Measurements from ENCODE around the gene CGN. TPM values are rescaled to one million over a fixed set of nuclear protein-coding genes. Genes with fewer than 3 reads are reported as not detected.

The CGN gene
- total RNA-seq, result 0.21 TPM in 1 of 2 replicates, not detected in the other
- polyA plus RNA-seq (2012), result 0.48 TPM

GRCh38 chr1:151510957-151511635 lies at the start of gene CGN:
Gene CGN, plus strand, starts transcription at chr1:151511387. Its CDS starts 7,133 bp downstream, at chr1:151518520.
- peak; percentile 76 for DNase-seq (ENCODE audit: low read depth)

DNA sequence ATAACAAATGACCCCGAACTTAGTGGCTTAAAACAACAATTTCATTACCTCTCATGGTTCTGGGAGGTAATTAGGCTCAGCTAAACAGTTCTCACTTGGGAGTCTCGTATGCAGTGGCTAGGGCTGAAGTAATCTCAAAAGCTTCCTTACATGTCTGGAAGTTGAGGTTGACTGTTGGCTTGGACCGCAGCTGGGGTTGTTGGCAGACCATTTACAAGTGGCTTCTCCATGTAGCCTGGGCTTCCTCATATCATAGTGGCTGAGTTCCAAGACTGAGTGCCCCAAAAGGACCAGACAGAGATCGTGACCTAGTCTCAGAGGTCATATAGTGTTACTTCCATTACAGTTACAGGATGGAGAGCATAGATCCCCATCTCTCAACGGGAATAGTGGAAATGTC lies 49.5 kb upstream of the CGN start:
- no peak for DNase-seq (ENCODE audit: low read depth)

- no peak for DNase-seq (ENCODE audit: low read depth)
Observed at GRCh38 chr1:151465026-151465425, 46.2 kb upstream of the CGN start.

- peak; percentile 26 for DNase-seq (ENCODE audit: low read depth)
Observed at GRCh38 chr1:151472856-151473731, 38.1 kb upstream of the CGN start.

- no peak for DNase-seq (ENCODE audit: low read depth)
Observed at GRCh38 chr1:151474745-151475144, 36.4 kb upstream of the CGN start.

DNA sequence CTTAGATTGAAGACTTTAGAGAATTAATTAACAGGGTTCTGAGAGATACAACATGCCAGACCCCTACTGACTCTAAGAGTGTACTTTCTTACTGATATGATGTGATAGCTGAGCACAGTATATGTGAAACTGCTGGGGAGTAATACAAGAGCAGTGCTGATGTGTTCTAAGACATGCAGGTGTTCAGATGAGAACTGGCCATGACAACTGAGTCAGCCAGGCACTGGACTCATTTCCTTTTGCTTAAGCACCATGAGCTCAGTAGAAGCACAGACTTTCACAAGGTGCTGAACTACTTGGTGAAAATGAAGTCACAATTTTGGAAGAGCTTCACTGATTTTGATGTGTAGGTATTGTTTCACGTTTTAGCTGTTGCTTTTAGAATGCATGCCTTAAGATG lies 36.0 kb upstream of the CGN start:
- no peak for DNase-seq (ENCODE audit: low read depth)

DNA sequence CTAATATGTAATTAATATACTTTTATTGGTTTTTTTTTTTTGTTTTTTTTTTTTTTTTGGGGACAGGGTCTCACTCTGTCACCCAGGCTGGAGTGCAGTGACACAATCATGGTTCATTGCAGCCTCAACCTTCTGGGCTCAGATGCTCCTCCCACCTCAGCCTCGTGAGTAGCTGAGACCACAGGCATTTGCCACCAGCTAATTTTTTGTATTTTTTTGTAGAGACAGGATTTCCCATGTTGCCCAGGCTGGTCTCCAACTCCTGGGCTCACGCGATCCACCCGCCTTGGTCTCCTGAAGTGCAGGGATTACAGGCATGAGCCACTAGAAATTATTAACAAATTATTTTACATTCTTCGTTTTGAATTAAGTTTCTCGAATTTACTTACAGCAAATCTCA lies 35.1 kb upstream of the CGN start:
- DNase-seq (ENCODE audit: low read depth), result no peak

DNA sequence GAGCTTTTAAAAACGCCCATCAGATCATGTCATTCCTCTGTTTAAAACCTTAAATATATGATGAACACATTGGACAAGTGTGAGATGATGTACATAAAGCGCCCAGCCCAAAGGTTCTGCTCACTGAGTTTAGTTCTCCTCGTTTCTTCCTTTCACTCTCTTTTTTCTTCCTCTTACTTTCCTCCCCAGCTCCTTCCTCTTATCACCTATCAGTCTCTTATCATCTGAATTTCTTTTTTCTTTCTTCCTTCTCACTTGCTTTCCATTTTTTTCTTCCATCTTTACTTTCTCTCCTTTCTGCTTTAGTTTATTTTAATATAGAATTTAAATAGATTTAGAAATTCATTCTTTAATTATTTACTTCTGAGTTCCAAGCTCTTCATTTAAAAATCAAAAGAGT lies 34.1 kb upstream of the CGN start:
- DNase-seq (ENCODE audit: low read depth), result no peak

DNA sequence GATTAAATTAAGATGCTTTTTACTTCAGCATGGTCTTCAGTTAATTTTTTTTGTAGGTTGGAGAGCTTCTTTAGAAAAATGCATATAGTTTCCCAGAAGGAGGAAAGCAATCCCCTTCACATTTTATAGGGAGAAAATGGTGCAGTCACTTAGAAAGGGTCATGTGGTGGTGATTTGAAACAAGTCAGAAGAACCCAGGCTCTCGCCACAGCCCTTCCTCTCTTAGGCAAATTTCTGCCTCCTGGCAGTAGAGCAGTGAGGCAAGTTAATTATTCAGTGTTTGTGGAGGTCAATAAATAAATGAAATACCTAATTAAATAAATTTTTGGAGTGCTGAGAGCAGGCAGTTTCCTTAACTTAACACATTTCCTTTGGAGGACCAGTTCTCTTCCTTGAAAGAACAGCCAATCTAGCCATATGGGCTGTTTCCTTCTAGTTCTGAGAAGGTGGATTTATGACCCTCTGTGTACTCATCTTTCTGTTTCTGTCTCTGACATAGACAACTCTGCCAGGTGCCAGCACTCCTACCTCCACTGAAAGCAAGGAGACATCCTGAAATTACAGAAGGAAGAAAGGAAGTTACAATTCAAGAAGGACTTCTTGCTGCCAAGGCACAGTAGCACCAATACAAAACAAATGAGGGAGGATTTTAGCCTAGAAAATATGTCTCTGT lies 32.9 kb upstream of the CGN start:
- no peak for DNase-seq (ENCODE audit: low read depth)

- peak; percentile 12 for DNase-seq (ENCODE audit: low read depth)
Observed at GRCh38 chr1:151478923-151479322, 32.3 kb upstream of the CGN start.

DNA sequence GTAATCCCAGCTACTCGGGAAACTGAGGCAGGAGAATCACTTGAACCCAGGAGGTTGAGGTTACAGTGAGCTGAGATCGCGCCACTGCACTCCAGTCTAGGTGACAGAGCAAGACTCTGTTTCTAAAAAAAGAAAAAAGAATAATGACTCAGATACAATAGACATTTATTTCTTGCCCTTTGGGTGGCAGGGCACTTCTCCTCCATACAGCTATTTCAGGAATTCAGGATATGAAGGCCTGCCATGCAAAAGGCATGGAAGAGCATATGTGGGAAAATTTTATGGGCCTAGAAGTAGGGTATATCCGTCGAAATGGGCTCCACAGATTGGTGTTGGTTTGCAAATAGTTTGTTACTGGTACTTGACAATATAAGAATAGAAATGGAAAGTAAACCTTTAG lies 31.7 kb upstream of the CGN start:
- DNase-seq (ENCODE audit: low read depth), result peak; percentile 12

- DNase-seq (ENCODE audit: low read depth), result no peak
Observed at GRCh38 chr1:151482017-151482416, 29.2 kb upstream of the CGN start.

GRCh38 chr1:151485685-151486255 lies 25.4 kb upstream of the CGN start:
- no peak for DNase-seq (ENCODE audit: low read depth)

DNA sequence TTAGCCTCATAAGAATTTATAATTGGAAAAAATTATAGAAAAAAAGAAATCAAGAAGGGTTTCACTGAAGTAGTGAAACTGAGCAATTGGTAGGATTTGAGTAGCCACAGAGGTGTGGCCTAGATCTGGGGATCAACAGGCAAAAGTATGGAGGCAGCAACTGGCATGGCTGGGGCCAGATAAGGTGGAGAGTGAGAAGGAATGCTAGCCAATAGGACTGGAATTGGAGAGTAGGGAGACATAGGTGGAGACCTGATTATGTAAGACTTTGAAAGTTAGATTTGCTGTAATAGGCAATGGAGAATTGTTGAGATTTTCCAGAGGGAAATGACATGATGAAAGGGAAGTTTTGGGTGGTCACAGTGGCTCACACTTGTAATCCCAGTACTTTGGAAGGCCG lies 24.6 kb upstream of the CGN start:
- DNase-seq (ENCODE audit: low read depth), result no peak

DNA sequence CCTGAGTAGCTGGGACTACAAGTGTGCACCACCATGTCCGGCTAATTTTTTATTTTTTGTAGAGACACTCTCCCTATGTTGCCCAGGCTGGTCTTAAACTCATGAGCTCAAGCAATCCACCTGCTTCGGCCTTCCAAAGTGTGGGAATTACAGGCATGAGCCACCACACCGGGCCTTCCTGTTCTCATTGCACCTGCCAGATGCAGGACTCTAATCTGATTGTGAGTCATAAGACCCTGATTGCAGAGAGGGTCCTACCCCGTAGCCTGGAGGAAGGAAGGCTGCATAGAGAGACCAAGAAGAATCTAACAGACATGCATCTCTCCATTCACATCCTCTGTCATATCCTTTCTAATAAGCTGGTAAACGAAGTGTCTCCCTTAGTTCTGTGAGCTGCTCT lies 19.5 kb upstream of the CGN start:
- DNase-seq (ENCODE audit: low read depth), result no peak

DNA sequence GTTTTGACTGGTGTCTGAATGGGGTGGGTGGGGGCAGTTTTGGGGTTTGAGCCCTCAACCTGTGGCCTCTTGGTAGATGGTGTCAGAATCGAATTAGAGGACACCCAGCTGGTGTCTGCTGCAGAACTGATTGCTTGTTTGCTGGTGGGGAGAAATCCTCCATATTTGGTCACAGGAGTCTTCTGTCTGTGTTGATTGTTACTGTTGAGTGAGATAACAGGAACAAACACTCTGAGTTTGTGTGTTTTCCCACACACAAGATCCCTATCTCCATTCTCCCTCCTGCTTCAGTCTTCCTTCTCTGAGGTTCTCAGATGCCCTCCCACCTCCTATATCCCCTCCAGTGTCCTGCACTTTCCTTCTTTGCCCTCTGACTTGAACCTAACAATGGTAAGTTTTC lies 19.1 kb upstream of the CGN start:
- no peak for DNase-seq (ENCODE audit: low read depth)

- DNase-seq (ENCODE audit: low read depth), result no peak
Observed at GRCh38 chr1:151493042-151493441, 18.1 kb upstream of the CGN start.

- DNase-seq (ENCODE audit: low read depth), result peak; percentile 47
Observed at GRCh38 chr1:151494741-151495281, 16.4 kb upstream of the CGN start.

DNA sequence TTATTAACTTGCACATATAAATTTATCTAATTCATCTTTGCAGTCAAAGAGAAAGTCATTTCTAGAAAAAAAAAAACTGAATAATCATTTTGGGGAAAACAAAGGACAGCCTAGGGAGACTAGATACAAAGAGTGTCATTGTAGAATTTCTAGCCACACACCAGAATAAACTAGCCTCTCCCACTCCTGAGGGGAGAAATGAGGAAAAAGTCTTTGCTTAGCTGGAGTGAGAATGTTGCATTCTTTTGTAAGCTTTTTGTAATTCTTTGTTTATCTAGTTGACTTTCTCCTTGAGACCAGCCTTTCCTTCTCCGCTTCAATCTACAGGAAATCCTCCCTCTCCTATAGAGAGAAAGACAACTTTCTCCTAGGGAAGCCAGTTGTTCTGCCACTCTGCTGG lies 15.9 kb upstream of the CGN start:
- no peak for DNase-seq (ENCODE audit: low read depth)

DNA sequence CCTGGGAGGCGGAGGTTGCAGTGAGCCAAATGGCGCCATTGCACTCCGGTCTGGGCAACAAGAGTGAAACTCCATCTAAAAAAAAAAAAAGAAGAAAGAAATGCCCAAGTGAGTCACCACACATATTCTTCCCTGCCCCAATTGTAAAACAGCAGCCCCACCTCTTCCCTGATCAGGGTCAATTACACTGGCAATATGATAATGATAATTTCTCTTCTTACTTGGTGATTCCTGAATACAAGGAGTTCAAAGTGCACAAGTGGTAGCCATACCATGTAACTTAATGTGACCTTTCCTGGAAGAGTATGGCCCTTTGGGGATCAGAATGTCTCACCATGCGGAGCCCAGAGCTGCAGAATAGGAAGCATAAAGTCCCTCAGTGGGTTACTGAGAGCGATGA lies 11.8 kb upstream of the CGN start:
- no peak for DNase-seq (ENCODE audit: low read depth)

DNA sequence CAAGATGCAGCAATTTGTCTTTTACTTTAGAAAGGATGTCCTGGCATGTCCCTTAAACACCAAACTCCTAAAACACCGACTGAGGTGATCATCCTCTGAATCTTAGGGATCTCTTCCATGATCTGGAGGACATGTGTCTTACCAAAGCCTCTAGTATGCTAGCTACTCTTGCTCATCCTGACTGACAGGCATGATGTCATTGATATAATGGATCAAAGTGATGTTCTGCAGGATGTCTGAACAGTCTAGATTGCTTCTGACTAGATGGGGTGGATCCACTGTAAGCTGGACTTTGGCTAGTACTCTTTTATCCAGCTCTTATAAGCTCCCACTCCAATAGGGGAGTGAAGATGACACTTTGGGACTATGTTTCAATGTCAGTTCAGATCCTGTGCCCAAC lies 11.3 kb upstream of the CGN start:
- no peak for DNase-seq (ENCODE audit: low read depth)

DNA sequence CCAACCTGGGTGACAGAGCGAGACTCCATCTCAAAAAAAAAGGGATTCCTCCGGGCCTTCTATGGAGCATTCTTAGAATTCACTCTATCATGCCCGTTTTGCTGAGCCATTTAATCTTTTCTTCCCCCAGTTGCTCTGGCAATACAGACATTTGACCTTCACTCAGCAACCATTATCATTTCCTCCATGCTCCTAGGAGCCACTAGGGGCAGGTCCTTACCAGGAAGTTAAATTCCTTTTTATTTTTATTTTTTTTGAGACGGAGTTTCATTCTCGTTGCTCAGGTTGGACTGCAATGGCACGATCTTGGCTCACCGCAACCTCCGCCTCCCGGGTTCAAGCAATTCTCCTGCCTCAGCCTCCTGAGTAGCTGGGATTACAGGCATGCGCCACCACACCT lies 9.7 kb upstream of the CGN start:
- no peak for DNase-seq (ENCODE audit: low read depth)

Data from myocyte (in vitro differentiated cells).